ENCODE data around the gene NCAM1.

DNA sequence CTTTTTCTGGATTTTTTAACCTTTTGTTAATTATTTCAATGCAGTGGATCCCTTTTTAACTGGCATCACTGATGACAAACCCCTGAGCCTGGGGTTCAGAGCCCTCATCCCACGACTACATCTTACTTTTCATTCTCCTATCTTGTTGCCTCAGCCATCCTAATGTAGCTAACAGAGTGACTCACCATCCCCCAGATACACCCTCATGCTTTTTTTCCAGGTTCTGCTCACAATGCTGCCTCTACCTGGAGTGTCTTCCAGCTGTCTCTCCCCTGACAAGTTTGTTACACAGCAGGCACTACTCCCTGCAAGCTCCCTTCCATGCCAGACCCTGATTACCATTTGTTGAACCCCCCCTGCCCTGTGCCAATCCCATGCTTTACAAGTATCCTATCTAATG is 135.4 kb downstream of the NCAM1 start:
- TF ChIP-seq POLR2A (IDR thresholded peaks at IDR 0.05): no peak
- TF ChIP-seq CTCF (IDR thresholded peaks at IDR 0.05): no peak

Measured in right lobe of liver (tissue), 4 donors.